K562 (cell line): ENCODE measurements around the gene AP2S1. TPM values are rescaled to one million over a fixed set of nuclear protein-coding genes. Genes with fewer than 3 reads are reported as not detected.

ENCODE experiments used
- ATF6 ChIP-seq: sonication (generic); formaldehyde crosslinking; IDR thresholded peaks from 2 replicates; pipeline ENCODE4 v1.4.0; 2020; ENCODE audit warnings: mild to moderate bottlenecking, missing genetic modification reagents
- CTCF ChIP-seq, 3 experiments: IDR thresholded peaks in 2 of 3; conservative IDR thresholded peaks in 1 of 3; 2 replicates each; pipeline ENCODE4 v1.5.1; 2011 to 2012; ENCODE audit warnings: low read length in 3 of 3, mild to moderate bottlenecking in 3 of 3, control low read depth in 2 of 3, improper control_type of control experiment in 1 of 3, inconsistent platforms in 1 of 3, low read depth in 1 of 3, mixed read lengths in 1 of 3, moderate library complexity in 1 of 3; ENCODE audit not compliant: insufficient read depth in 2 of 3
- EGR1 ChIP-seq: fragments of 450-650 bp; conservative IDR thresholded peaks from 2 replicates; pipeline ENCODE4 v1.6.1; 2017; ENCODE audit warnings: mild to moderate bottlenecking
- FOXJ3 ChIP-seq: sonication (generic); formaldehyde crosslinking; IDR thresholded peaks from 2 replicates; pipeline ENCODE4 v1.4.0; 2020; ENCODE audit warnings: mild to moderate bottlenecking, missing genetic modification reagents
- HDGF ChIP-seq: fragments of 450-650 bp; IDR thresholded peaks from 2 replicates; pipeline ENCODE4 v1.6.1; 2016
- NCOA1 ChIP-seq: fragments of 450-650 bp; IDR thresholded peaks from 2 replicates; pipeline ENCODE4 v1.6.1; 2016; ENCODE audit warnings: low read depth
- NFXL1 ChIP-seq: fragments of 450-650 bp; formaldehyde crosslinking; IDR thresholded peaks from 2 replicates; pipeline ENCODE4 v1.4.0; 2021; ENCODE audit warnings: mild to moderate bottlenecking
- POLR3A ChIP-seq: IDR thresholded peaks from 2 replicates; pipeline ENCODE4 v1.6.1; 2011; ENCODE audit warnings: borderline replicate concordance, mild to moderate bottlenecking, moderate library complexity; ENCODE audit not compliant: insufficient read length, insufficient read depth; ENCODE audit errors: extremely low read depth
- RCOR1 ChIP-seq, 2 experiments: IDR thresholded peaks; 2 replicates each; pipeline ENCODE4 v1.6.1; 2012; ENCODE audit warnings: low read depth in 2 of 2, low read length in 2 of 2, borderline replicate concordance in 1 of 2, improper control_type of control experiment in 1 of 2
- TAL1 ChIP-seq: fragments of 450-650 bp; IDR thresholded peaks from 2 replicates; pipeline ENCODE4 v1.6.1; 2016; ENCODE audit warnings: mild to moderate bottlenecking
- ZKSCAN8 ChIP-seq: fragments of 200-800 bp; sonication (Bioruptor generic); IDR thresholded peaks from 2 replicates; pipeline ENCODE4 v1.6.1; 2016; ENCODE audit warnings: missing genetic modification characterization, missing compliant biosample characterization
- ZNF644 ChIP-seq: fragments of 200-800 bp; sonication (Bioruptor generic); IDR thresholded peaks from 2 replicates; pipeline ENCODE4 v1.6.1; 2016; ENCODE audit warnings: low read depth, missing genetic modification characterization, missing compliant biosample characterization
- polyA plus RNA-seq, 8 experiments: library from polyadenylated mRNA; depleted of rRNA in 4 of 8; stranded (reverse) in 5 of 8; unstranded in 3 of 8; fragments of >200 nt; fragmentation: Nextera tagmentation in 2 of 8; fragmentation: Illumina TruSeq in 1 of 8; extraction: Ambion mirVana in 2 of 8; extraction: Trizol in 1 of 8; gene quantifications; 2 replicates each; pipeline versions ENCODE4 v1.2.1 to v1.2.3, GENCODE V29; 2011 to 2014; ENCODE audit warnings: inconsistent platforms in 1 of 8, missing spikeins in 1 of 8
- total RNA-seq, 7 experiments: library from RNA; depleted of rRNA in 6 of 7; stranded (reverse); fragments of >200 nt in 6 of 7; fragmentation: Illumina TruSeq in 2 of 7; extraction: Trizol in 2 of 7; gene quantifications; 2 replicates each; pipeline versions ENCODE4 v1.2.1 to v1.2.3, GENCODE V29; 2011 to 2021; ENCODE audit warnings: low replicate concordance in 1 of 7
- TF ChIP-seq, protein P1 (sequence below), 2 experiments: IDR thresholded peaks in 1 of 2; conservative IDR thresholded peaks in 1 of 2; 2 replicates each; pipeline ENCODE4 v1.6.1; 2016; ENCODE audit warnings: low read depth in 2 of 2, mild to moderate bottlenecking in 1 of 2, missing compliant biosample characterization in 1 of 2, missing genetic modification characterization in 1 of 2, moderate library complexity in 1 of 2
- TF ChIP-seq, protein P2 (sequence below): fragments of 450-650 bp; IDR thresholded peaks from 2 replicates; pipeline ENCODE4 v1.6.1; 2018; ENCODE audit not compliant: partially characterized antibody
- TF ChIP-seq, protein P3 (sequence below): sonication (generic); formaldehyde crosslinking; IDR thresholded peaks from 2 replicates; pipeline ENCODE4 v1.8.0; 2022; ENCODE audit warnings: missing genetic modification reagents, mild to moderate bottlenecking, moderate library complexity, borderline replicate concordance

AP2S1 gene
- total and polyA plus RNA-seq, 9 of the 15 experiments (the other 6 are each of a cell fraction or from before 2014, with no cell fraction given): 32.4 to 294 (median 136) TPM

DNA sequence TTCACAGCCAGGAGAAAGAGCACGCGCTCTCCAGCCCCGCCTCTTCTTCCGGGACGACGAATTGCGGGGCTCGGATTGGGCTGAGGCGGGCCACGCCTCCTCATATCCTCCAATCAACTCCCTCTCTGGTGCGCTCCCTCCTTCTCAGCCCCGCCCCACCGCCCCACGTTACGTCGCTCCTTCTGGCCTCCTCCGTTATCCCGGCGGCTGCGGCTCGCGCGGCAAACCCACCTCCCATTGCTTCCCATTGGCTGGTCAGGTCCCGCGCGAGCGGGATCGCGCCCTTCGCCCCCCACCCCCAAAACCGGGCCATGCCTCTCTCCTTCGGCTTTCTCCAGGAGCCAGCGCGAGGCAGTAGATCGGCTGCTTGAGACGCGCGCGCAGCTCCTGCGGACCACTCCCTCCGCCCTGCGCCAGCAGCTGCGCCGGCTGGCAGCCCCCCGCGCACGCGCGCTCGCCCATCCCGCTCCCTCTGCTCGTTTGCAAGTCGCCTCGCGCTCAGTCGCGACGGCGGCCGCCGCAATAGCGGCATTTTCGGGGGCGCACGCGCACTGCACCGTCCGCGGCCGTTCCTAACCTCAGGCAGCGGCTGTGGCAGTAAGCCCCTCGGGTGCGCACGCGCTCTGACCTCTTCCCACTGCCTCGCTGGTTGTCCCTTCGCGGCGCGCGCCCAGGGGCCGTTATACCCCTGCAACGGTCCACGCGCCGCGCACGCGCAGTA, 9.6 kb upstream of the AP2S1 start (continued):
- TF ChIP-seq, protein P1, sequence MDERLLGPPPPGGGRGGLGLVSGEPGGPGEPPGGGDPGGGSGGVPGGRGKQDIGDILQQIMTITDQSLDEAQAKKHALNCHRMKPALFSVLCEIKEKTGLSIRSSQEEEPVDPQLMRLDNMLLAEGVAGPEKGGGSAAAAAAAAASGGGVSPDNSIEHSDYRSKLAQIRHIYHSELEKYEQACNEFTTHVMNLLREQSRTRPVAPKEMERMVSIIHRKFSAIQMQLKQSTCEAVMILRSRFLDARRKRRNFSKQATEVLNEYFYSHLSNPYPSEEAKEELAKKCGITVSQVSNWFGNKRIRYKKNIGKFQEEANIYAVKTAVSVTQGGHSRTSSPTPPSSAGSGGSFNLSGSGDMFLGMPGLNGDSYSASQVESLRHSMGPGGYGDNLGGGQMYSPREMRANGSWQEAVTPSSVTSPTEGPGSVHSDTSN (CRISPR knock-in tag; IDR thresholded peaks at IDR 0.05; ENCODE audit: low read depth): no peak
- TF ChIP-seq, protein P1 (tag; conservative IDR thresholded peaks at IDR 0.05; ENCODE audit: low read depth): no peak
- TF ChIP-seq ATF6 (CRISPR knock-in tag): peak; percentile 88
- TF ChIP-seq RCOR1 (IDR thresholded peaks at IDR 0.05; ENCODE audit: borderline replicate concordance in 1 of 2, low read depth in 2 of 2, low read length in 2 of 2): peak in 1 of 2 experiments; percentile 21; a peak in 1 of 4 replicates
- no peak for TF ChIP-seq HDGF
- no peak for TF ChIP-seq FOXJ3
- TF ChIP-seq TAL1: no peak
- TF ChIP-seq EGR1: no peak; the same call in 1 of the 2 replicates
- no peak for TF ChIP-seq NCOA1
- TF ChIP-seq, protein P2, sequence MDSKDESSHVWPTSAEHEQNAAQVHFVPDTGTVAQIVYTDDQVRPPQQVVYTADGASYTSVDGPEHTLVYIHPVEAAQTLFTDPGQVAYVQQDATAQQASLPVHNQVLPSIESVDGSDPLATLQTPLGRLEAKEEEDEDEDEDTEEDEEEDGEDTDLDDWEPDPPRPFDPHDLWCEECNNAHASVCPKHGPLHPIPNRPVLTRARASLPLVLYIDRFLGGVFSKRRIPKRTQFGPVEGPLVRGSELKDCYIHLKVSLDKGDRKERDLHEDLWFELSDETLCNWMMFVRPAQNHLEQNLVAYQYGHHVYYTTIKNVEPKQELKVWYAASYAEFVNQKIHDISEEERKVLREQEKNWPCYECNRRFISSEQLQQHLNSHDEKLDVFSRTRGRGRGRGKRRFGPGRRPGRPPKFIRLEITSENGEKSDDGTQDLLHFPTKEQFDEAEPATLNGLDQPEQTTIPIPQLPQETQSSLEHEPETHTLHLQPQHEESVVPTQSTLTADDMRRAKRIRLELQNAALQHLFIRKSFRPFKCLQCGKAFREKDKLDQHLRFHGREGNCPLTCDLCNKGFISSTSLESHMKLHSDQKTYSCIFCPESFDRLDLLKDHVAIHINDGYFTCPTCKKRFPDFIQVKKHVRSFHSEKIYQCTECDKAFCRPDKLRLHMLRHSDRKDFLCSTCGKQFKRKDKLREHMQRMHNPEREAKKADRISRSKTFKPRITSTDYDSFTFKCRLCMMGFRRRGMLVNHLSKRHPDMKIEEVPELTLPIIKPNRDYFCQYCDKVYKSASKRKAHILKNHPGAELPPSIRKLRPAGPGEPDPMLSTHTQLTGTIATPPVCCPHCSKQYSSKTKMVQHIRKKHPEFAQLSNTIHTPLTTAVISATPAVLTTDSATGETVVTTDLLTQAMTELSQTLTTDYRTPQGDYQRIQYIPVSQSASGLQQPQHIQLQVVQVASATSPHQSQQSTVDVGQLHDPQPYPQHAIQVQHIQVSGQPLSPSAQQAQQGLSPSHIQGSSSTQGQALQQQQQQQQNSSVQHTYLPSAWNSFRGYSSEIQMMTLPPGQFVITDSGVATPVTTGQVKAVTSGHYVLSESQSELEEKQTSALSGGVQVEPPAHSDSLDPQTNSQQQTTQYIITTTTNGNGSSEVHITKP: no peak
- TF ChIP-seq ZKSCAN8 (CRISPR knock-in tag): no peak
- TF ChIP-seq NFXL1: no peak
- no peak for TF ChIP-seq POLR3A
- TF ChIP-seq, protein P3, sequence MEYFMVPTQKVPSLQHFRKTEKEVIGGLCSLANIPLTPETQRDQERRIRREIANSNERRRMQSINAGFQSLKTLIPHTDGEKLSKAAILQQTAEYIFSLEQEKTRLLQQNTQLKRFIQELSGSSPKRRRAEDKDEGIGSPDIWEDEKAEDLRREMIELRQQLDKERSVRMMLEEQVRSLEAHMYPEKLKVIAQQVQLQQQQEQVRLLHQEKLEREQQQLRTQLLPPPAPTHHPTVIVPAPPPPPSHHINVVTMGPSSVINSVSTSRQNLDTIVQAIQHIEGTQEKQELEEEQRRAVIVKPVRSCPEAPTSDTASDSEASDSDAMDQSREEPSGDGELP (CRISPR knock-in tag): peak; percentile 92
- TF ChIP-seq CTCF (IDR thresholded peaks at IDR 0.05 in 2 of 3, conservative IDR thresholded peaks at IDR 0.05 in 1 of 3; ENCODE audit: insufficient read depth in 2 of 3, low read depth in 1 of 3, low read length in 3 of 3): no peak
- peak; percentile 61; the same call in 1 of the 2 replicates for TF ChIP-seq ZNF644
